HEK293T (cell line): ENCODE measurements around the gene ALDH7A1.

ENCODE experiments used
- BHLHE40 ChIP-seq: fragments of 450-650 bp; IDR thresholded peaks from 2 replicates; pipeline ENCODE4 v1.6.1; 2016; ENCODE audit warnings: mild to moderate bottlenecking, moderate library complexity, borderline replicate concordance
- FOXA1 ChIP-seq: fragments of 450-650 bp; IDR thresholded peaks from 2 replicates; pipeline ENCODE4 v1.6.1; 2016; ENCODE audit warnings: mild to moderate bottlenecking
- SUZ12 ChIP-seq: fragments of 450-650 bp; IDR thresholded peaks from 2 replicates; pipeline ENCODE4 v1.6.1; 2016; ENCODE audit warnings: mild to moderate bottlenecking

- TF ChIP-seq SUZ12, result no peak
- TF ChIP-seq FOXA1, result no peak
- no peak for TF ChIP-seq BHLHE40
Observed at GRCh38 chr5:126543660-126544059, 51.4 kb downstream of the ALDH7A1 start.
